IgD-negative memory B cell (primary cell): ENCODE results near the gene ZDHHC11. TPM values are rescaled to one million over a fixed set of nuclear protein-coding genes. Genes with fewer than 3 reads are reported as not detected.
"Not testable (repeated sequence)": the region's sequence is repeated elsewhere in the genome, so short reads cannot be mapped to it uniquely, and the experiment has no call there.

Experiments used
- H3K27ac Mint-ChIP-seq, 3 donors: one replicate each; pipeline ENCODE4 v1.8.0; 2020 to 2022; ENCODE audit warnings: mild to moderate bottlenecking in 3 of 3, mixed read lengths in 3 of 3, moderate library complexity in 1 of 3
- H3K27me3 Mint-ChIP-seq: one replicate; pipeline ENCODE4 v1.8.0; 2021; ENCODE audit warnings: mixed read lengths
- H3K36me3 Mint-ChIP-seq: one replicate; pipeline ENCODE4 v1.8.0; 2020; ENCODE audit warnings: mild to moderate bottlenecking, mixed read lengths
- H3K4me1 Mint-ChIP-seq, 3 donors: one replicate each; pipeline ENCODE4 v1.8.0; 2020 to 2022; ENCODE audit warnings: mixed read lengths in 3 of 3, mild to moderate bottlenecking in 1 of 3
- H3K4me3 Mint-ChIP-seq, 4 donors: one replicate each; pipeline ENCODE4 v1.8.0; 2020 to 2022; ENCODE audit warnings: mild to moderate bottlenecking in 4 of 4, mixed read lengths in 4 of 4, moderate library complexity in 3 of 4
- H3K9me3 Mint-ChIP-seq, 3 donors: one replicate each; pipeline ENCODE4 v1.8.0; 2020 to 2021; ENCODE audit warnings: mixed read lengths in 3 of 3, mild to moderate bottlenecking in 1 of 3
- polyA plus RNA-seq: library from polyadenylated mRNA; unstranded; fragments of 300-500 nt; fragmentation: Illumina TruSeq; gene quantifications from one replicate; pipeline ENCODE4 v1.2.3, GENCODE V29; 2021

ZDHHC11 gene
- polyA plus RNA-seq, 1 donor from 2014 or later = not detected

DNA sequence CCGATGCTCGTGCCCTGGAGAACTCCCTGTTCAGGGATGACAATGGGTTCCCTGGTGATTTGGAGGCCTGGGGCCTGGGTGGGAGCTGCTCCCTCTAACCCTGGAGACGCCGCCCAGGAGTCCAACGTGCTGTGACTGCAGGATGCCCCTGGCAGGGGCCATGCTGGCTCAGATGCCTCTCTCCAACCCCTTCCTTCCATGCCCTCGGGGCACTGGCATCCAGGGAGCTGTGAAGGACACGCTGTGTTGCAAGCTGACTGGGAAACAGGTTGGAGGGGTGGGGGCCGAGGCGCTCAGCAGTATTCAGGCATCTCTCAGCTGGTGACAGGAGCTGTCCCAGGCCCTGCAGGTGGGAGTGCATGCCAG lies 75.2 kb downstream of the ZDHHC11 start:
- H3K4me3 Mint-ChIP-seq, H3K9me3 Mint-ChIP-seq, H3K4me1 Mint-ChIP-seq, H3K36me3 Mint-ChIP-seq, H3K27me3 Mint-ChIP-seq, H3K27ac Mint-ChIP-seq: not testable (repeated sequence)

GRCh38 chr5:774854-775505 lies 75.8 kb downstream of the ZDHHC11 start:
- H3K4me3 Mint-ChIP-seq, H3K9me3 Mint-ChIP-seq, H3K27ac Mint-ChIP-seq, H3K4me1 Mint-ChIP-seq, H3K36me3 Mint-ChIP-seq, H3K27me3 Mint-ChIP-seq: not testable (repeated sequence)

DNA sequence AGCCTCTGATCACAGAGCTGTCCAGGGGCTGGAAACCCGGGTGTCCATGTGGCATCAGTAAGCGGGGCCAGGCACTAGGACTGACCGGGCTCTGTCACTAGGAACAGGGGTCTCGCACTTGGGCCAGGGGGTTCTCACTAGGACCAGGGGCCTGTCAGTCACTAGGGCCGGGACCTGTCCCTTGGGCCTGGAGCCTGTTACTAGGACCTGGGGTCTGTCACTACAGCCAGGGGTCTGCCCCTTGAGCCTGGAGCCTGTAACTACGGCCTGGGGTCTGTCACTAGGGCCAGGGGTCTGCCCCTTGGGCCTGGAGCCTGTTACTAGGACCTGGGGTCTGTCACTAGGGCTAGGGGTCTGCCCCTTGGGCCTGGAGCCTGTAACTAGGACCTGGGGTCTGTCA lies 76.5 kb downstream of the ZDHHC11 start:
- not testable (repeated sequence) for H3K9me3 Mint-ChIP-seq, H3K36me3 Mint-ChIP-seq, H3K27ac Mint-ChIP-seq

GRCh38 chr5:773517-774264 lies 77.1 kb downstream of the ZDHHC11 start:
- Mint-ChIP-seq H3K4me3 (no peak overlapping the region), H3K4me1 (no peaks in the 10 kb centered on the region), H3K36me3 (no peaks in the 10 kb centered on the region), H3K27me3 (no peaks in the 10 kb centered on the region), H3K27ac (no peak overlapping the region), H3K9me3 (peaks cover 0 to 3% (median 0%) of the 10 kb centered on the region in 3 donors)

More for the DNA sequence above, 76.5 kb downstream of the ZDHHC11 start:
- not testable (repeated sequence) for H3K4me1 Mint-ChIP-seq, H3K4me3 Mint-ChIP-seq, H3K27me3 Mint-ChIP-seq

GRCh38 chr5:772931-773330 lies 77.9 kb downstream of the ZDHHC11 start:
- not testable (repeated sequence) for H3K9me3 Mint-ChIP-seq, H3K27me3 Mint-ChIP-seq, H3K4me3 Mint-ChIP-seq, H3K27ac Mint-ChIP-seq, H3K36me3 Mint-ChIP-seq, H3K4me1 Mint-ChIP-seq

- H3K4me1 Mint-ChIP-seq, H3K27ac Mint-ChIP-seq, H3K27me3 Mint-ChIP-seq, H3K4me3 Mint-ChIP-seq, H3K36me3 Mint-ChIP-seq, H3K9me3 Mint-ChIP-seq: not testable (repeated sequence)
Measured at GRCh38 chr5:772547-772890, 78.3 kb downstream of the ZDHHC11 start.

DNA sequence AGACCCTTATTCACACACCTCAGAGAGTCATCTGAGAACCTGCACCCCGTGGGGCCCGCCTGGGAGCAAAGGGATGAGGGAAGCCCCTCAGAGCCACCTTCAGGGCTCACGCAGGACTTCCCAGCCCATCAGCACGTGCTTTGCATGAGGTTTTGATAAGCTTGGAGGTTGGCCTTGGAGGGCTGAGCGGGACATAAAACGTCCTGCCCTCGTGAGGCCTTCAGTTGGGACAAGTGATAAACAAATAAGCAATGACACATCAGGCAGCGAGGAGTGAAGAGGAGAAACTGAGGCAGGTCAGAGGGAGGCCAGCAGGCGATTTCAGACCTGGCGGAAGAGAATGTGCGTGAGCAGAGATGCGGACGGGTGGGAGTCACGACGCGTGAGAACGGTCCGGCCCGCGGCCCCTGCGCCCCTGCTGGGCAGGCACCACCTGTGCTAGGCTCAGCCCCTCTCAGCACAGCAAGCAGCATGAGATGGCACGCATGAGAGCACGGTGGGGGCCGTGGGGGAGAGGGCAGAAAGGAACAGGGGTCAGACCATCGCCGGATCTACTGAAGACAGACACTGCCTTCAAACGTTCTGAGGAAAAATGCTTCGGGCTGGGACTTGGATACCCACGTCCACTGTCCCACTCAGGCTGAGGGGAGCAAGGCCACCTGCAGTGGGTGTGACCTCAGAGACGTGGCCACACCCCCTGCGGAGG lies 78.8 kb downstream of the ZDHHC11 start:
- H3K27me3 Mint-ChIP-seq, H3K36me3 Mint-ChIP-seq, H3K9me3 Mint-ChIP-seq, H3K4me1 Mint-ChIP-seq, H3K4me3 Mint-ChIP-seq, H3K27ac Mint-ChIP-seq: not testable (repeated sequence)

- not testable (repeated sequence) for H3K27ac Mint-ChIP-seq, H3K36me3 Mint-ChIP-seq, H3K4me3 Mint-ChIP-seq
Measured at GRCh38 chr5:771087-771781, 79.6 kb downstream of the ZDHHC11 start.

GRCh38 chr5:770585-770984 lies 80.2 kb downstream of the ZDHHC11 start:
- not testable (repeated sequence) for H3K4me1 Mint-ChIP-seq, H3K9me3 Mint-ChIP-seq, H3K4me3 Mint-ChIP-seq, H3K27me3 Mint-ChIP-seq, H3K36me3 Mint-ChIP-seq, H3K27ac Mint-ChIP-seq

More at GRCh38 chr5:771087-771781, 79.6 kb downstream of the ZDHHC11 start:
- H3K4me1 Mint-ChIP-seq, H3K27me3 Mint-ChIP-seq, H3K9me3 Mint-ChIP-seq: not testable (repeated sequence)

DNA sequence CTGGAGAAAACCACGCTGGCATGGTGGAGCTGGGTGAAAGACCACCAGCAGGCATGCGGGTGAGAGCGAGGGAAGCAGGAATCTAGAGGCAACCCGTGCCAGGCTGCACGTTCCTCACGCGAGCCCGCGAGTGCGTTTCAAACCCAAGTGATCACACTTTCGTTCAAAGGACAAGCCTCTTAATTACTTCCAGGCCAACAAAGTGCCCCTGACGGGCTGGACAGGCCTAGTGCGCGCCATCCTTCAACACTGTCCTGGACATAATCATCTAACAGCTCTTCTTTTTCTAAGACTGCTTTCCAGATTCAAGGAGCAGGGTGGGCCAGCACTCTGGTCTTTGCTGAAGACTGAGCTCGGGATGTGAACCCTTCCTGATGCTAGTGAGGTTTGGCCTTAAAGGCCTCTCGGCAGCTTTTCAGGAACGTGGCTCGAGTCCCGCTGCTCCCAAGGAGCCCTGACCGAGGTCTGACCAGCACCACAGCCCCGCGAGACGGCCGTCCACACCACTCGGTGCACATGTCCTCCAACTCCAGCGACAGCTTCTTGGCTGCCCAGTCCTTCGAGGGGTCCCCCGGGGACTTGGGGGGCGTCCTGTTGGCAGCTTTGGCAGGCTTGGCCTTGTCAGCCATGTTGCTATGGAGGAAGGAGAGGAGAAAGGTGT lies 81.2 kb downstream of the ZDHHC11 start:
- H3K27me3 Mint-ChIP-seq, H3K27ac Mint-ChIP-seq, H3K4me3 Mint-ChIP-seq, H3K4me1 Mint-ChIP-seq, H3K36me3 Mint-ChIP-seq, H3K9me3 Mint-ChIP-seq: not testable (repeated sequence)

GRCh38 chr5:766666-767431 lies 83.9 kb downstream of the ZDHHC11 start:
- Mint-ChIP-seq H3K4me1 (no peaks in the 10 kb centered on the region), H3K36me3 (no peaks in the 10 kb centered on the region), H3K9me3 (no peaks in the 10 kb centered on the region), H3K4me3 (peak overlapping the region in 1 of 4 donors; percentile 3), H3K27me3 (no peaks in the 10 kb centered on the region), H3K27ac (peak overlapping the region in 1 of 3 donors; percentile 62)

DNA sequence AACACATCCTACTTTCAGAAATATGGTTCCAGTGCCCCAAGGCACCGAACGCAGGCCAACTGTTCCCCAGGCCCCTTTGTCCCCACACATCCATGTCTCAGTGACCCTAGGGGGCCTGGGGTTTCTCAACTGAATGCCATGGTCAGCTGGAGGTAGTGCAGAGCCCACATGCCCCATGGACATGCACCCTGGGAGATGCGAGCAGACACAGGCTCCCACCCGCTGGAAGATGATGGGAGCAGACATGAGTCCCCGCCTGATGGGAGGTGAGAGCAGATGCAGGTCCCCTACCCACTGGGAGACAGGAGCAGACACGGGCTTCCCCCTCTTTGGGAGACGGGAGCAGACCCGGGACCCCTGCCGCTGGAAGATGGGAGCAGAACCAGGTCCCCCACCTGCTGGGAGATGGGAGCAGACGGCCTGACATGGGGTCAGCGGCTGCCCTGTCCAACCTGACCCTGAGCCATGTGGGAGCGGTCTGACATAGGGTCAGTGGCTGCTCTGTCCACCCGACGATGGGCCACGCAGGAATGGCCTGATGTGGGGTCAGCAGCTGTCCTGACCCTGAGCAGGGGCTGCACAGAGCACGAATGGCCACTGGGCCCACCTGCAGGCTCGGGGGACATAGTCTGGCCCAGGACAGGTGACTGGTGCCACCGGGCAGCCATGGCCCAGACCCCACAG lies 84.7 kb downstream of the ZDHHC11 start:
- Mint-ChIP-seq H3K27me3 (peaks cover 2% of the 10 kb centered on the region), H3K36me3 (no peaks in the 10 kb centered on the region), H3K27ac (peak overlapping the region in 1 of 3 donors; percentile 62), H3K4me3 (no peak overlapping the region), H3K9me3 (no peaks in the 10 kb centered on the region), H3K4me1 (no peaks in the 10 kb centered on the region)

- no peaks in the 10 kb centered on the region for H3K9me3 Mint-ChIP-seq
- no peak overlapping the region for H3K4me3 Mint-ChIP-seq
- H3K27me3 Mint-ChIP-seq = peaks cover 2% of the 10 kb centered on the region
- no peaks in the 10 kb centered on the region for H3K4me1 Mint-ChIP-seq
- H3K27ac Mint-ChIP-seq = no peak overlapping the region
- no peaks in the 10 kb centered on the region for H3K36me3 Mint-ChIP-seq
Measured at GRCh38 chr5:763998-764781, 86.6 kb downstream of the ZDHHC11 start.
